NCI-H82 treated with DMSO at 0.1 percent for 48 hours (cell line): ENCODE results near the gene SPART.

ENCODE experiments used
- DNase-seq: peaks from one replicate; lab custom pipeline; 2025; ENCODE audit not compliant: unreplicated experiment; lab: John Stamatoyannopoulos, UW

SPART gene, protein sequence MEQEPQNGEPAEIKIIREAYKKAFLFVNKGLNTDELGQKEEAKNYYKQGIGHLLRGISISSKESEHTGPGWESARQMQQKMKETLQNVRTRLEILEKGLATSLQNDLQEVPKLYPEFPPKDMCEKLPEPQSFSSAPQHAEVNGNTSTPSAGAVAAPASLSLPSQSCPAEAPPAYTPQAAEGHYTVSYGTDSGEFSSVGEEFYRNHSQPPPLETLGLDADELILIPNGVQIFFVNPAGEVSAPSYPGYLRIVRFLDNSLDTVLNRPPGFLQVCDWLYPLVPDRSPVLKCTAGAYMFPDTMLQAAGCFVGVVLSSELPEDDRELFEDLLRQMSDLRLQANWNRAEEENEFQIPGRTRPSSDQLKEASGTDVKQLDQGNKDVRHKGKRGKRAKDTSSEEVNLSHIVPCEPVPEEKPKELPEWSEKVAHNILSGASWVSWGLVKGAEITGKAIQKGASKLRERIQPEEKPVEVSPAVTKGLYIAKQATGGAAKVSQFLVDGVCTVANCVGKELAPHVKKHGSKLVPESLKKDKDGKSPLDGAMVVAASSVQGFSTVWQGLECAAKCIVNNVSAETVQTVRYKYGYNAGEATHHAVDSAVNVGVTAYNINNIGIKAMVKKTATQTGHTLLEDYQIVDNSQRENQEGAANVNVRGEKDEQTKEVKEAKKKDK

GRCh38 chr13:36346222-36347083 lies at the start of gene SPART:
Gene SPART (minus strand): TSS chr13:36346394. CDS start chr13:36335830, 10,564 bp downstream.
- peak; percentile 64 for DNase-seq

- DNase-seq = no peak
Observed at GRCh38 chr13:36395280-36395679, 49.1 kb upstream of the SPART start.

DNA sequence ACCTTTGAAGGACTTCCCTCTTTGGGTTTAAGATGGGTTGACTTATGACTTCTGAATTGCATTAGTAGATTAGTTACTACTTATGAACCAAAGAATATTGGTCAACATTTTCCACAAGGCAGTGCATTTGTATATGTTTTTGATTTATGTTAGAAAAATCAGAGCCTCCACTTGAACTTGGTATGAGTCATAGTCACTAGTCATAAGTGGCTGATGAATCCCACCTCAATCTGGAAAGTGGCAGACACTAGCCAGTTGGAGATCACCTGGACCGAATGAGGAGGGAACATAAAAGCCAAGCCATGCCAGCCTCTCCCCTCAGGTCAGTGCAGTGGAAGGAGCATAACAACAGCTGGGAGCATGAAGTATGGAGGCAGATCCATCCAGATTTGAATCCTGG lies 39.3 kb upstream of the SPART start:
- no peak for DNase-seq

DNA sequence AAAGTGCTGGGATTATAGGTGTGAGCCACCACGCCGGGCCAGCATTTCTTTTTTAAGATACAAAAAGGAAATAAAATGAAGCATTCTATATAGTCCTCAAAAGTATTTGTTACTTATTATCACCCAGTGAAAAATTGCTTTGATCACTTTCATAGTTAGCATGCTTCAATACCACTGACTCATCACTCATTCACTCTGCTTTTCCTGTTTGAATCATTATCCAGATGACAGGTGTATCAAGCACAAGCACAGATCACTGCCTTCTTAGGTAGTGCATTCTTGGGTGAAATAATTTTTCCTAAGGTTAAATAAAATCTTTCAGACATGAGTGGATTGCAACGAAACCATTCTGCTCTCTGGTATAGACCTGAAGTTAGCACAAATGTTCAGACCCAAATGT lies 35.8 kb upstream of the SPART start:
- DNase-seq = no peak

- DNase-seq = no peak
Observed at GRCh38 chr13:36377826-36378468, 31.8 kb upstream of the SPART start.

- no peak for DNase-seq
Observed at GRCh38 chr13:36374063-36374462, 27.9 kb upstream of the SPART start.

DNA sequence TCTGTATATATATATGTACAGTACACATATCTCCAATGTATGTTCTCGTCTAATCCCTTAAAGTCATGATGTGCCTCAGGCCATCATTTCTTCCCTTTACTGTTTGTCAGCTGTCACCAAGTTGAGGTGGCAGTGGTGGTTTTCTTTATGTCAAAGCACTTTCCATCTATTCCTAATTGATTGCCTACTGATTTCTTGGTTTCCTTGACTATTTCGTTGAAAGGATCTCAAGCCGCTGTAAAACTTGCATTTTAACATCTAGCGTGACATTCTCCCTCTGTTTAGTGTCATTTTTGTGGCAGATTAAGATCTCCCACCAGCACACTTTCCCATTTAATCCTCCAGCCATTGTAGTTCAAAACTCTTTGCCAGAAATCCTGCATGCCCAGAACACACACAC lies 25.0 kb upstream of the SPART start:
- no peak for DNase-seq

DNA sequence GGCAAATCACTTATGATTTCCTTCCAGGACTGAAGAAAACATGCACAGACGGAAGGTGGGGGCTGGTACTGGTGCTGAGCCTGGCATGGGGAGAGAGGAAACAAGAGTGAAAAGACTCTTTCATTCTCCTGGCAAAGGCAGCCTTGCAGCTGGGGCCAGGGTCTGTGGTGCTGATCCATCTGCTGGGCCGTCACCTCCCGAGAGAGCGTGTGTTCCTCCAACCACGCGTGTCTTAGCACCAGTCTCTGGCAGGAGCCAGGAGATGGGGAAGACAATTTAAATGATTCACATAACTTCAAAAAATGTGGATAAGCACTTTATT lies 23.9 kb upstream of the SPART start:
- DNase-seq = no peak

GRCh38 chr13:36369268-36370107 lies 23.3 kb upstream of the SPART start:
- DNase-seq = no peak

- DNase-seq = no peak
Observed at GRCh38 chr13:36366031-36366430, 19.8 kb upstream of the SPART start.

DNA sequence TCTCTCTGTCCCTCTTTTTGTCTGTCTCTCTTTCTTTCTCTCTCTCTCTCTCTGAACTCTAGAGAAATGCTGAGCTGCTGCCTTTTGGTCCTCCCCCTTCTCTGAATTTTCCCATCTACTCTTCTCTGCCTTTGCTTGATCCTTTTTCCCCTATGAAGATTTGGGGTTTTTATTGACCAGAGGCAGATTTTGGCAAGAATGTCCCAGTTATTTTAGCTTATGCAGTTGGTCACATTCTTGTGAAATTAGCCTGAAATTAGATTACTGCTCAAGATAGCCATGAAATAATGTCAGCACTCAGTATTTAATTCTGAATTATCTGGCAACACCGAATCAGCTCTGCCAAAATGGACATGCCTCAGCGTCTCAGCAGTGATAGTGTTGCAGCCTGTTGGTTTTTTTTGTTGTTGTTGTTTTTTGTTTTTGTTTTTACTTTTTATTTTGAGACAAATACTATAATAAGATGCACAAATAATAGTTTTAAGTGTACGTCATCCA lies 17.2 kb upstream of the SPART start:
- no peak for DNase-seq

DNA sequence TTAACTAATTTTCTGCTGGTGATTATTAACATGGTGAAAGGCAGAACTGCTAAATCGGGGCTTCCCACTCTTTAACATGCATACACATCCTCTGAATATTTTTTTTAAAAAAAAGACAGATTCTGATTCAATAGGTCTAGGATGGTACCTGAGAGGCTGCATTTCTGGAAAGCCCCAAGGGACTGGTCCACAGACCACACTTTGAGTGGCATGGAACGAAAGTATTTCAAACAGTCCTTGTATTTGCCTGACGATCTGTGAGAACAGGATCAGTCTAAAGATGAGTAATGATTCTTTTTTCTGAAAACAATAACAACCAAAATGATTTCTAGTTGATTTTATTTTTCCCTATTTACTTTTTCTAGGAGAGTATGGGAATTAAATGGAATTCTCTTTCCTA lies 16.7 kb upstream of the SPART start:
- DNase-seq = no peak

DNA sequence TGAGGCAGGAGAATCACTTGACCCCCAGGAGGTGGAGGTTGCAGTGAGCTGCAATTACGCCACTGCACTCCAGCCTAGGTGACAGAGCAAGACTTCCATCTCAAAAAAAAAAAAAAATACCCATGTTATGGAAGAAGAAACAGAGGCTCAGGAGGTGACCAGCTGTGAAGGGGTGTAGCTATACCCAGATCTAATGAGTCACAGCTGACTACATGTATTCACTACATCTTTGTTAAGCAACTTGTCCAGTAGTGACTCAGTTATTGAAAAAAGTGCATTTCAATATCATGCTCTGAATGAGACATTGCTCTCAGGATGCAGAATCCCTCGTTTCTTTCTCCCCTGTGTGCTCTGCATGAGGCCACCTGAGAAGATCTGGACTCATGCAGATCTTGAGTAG lies 16.1 kb upstream of the SPART start:
- no peak for DNase-seq

- no peak for DNase-seq
Observed at GRCh38 chr13:36360903-36361302, 14.7 kb upstream of the SPART start.

DNA sequence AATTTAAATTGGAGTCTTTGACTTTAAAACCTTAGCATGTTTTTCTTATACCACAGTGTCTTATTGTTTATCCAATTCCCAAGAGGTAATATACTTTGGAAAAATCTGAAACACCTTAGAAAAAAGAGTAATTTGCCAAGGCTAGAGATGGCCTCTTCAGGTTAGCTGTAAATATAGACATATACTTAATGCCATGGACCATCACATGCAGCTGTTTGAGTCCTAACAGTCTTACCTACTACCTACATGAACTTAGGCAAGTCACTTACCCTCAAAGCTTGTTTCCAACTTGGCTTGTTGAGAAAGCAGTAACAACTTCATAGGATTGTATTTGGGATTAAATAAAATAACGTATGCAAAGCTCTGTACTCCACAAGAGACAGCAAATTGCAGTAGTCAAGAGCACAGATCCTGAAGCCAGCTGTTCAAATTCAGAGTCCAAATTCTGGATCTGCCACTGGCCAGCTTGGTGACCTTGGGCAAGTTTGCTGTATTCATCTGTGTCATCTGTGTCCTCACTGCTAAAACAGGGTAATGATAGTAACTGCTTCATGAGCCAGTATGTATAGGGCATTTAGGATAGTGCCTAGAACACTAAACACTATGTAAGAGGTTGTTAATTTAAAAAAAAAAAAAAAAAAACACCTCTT lies 13.2 kb upstream of the SPART start:
- DNase-seq = no peak

GRCh38 chr13:36358175-36358718 lies 12.1 kb upstream of the SPART start:
- DNase-seq = no peak

DNA sequence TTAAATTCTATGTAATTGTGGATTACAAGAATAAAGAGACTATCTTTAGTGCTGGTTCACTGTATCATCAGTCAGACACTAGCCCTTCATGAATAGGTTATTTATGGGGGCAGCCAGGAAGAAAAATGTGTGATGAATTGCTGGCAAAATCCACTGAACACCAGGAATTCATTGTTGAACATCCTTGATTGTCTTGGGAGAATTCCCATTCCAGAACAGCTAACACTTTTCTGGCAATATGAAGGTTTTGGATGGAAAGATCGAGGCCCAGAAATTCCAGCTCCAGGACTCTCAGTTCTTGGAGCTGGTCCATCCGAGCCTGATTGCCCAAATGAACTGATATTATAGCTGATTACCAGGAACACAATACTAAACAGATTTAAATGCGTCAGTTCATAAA lies 11.5 kb upstream of the SPART start:
- no peak for DNase-seq

GRCh38 chr13:36357231-36357630 lies 11.0 kb upstream of the SPART start:
- DNase-seq = no peak

GRCh38 chr13:36356058-36356457 lies 9.9 kb upstream of the SPART start:
- DNase-seq = no peak
